Psoas muscle (tissue), 8 donors: ENCODE measurements around the gene STK36. TPM values are rescaled to one million over a fixed set of nuclear protein-coding genes. Genes with fewer than 3 reads are reported as not detected.

Experiments
- ATAC-seq, 4 donors: fragments of 200-7000 bp; cut with Tn5 transposase; one replicate each; pipeline ENCODE4 v1.9.1; 2020; ENCODE audit warnings: moderate library complexity in 3 of 4, mild to moderate bottlenecking in 2 of 4
- DNase-seq, 2 donors: peaks; one replicate each; pipeline ENCODE4 v3.0.0-alpha.2; 2020
- H3K27ac ChIP-seq: fragments of 200-600 bp; one replicate; pipeline ENCODE4 v1.8.0; 2022
- H3K27me3 ChIP-seq, 3 donors: fragments of 200-600 bp in 1 of 3; one replicate each; pipeline versions ENCODE4 v1.6.1 to v1.8.0; 2013 to 2022; ENCODE audit warnings: low read length in 2 of 3, mild to moderate bottlenecking in 2 of 3, moderate library complexity in 1 of 3; ENCODE audit not compliant: insufficient read depth in 3 of 3
- H3K36me3 ChIP-seq, 2 donors: fragments of 200-600 bp in 1 of 2; one replicate each; pipeline versions ENCODE4 v1.6.1 to v1.8.0; 2013 to 2022; ENCODE audit warnings: low read depth in 1 of 2, mild to moderate bottlenecking in 1 of 2, moderate library complexity in 1 of 2; ENCODE audit not compliant: insufficient read depth in 1 of 2
- H3K4me1 ChIP-seq: fragments of 200-600 bp; one replicate; pipeline ENCODE4 v1.8.0; 2022
- H3K4me3 ChIP-seq: fragments of 200-600 bp; one replicate; pipeline ENCODE4 v1.8.0; 2022; ENCODE audit warnings: mild to moderate bottlenecking
- H3K9me3 ChIP-seq: fragments of 200-600 bp; one replicate; pipeline ENCODE4 v1.8.0; 2022
- CTCF ChIP-seq: fragments of 200-600 bp; IDR thresholded peaks from one replicate; pipeline ENCODE4 v1.8.0; 2022; ENCODE audit warnings: antibody characterized with exemption
- WGBS, 3 donors: extraction: QIAGEN DNeasy Blood & Tissue Kit; methylation state at CpG; one replicate each; pipeline versions ENCODE4 v1.1.6 to v1.1.7; 2013; 5-methylcytosine and 5-hydroxymethylcytosine counted together
- intact Hi-C, 2 donors: fragments of 100-400 bp; cut with DNase I; formaldehyde crosslinking; loops; one replicate each; pipeline versions ENCODE4 v1.11.0 to v1.14.2; 2022
- polyA plus RNA-seq, 3 donors: library from polyadenylated mRNA; stranded (reverse); fragments of 200-250 nt; gene quantifications; one replicate each; pipeline ENCODE4 v1.2.3, GENCODE V29; 2013
- total RNA-seq, 4 donors: library from RNA; stranded (reverse); fragmentation: NEBNext Ultra II Directional in 2 of 4; extraction: Animal tissue kit (Norgen Biotek cat#: 25700) in 2 of 4; gene quantifications; one replicate each; pipeline versions ENCODE4 v1.2.1 to v1.2.4, GENCODE V29; 2021 to 2023
- donor health status: healthy with polysubstance abuse.
- donor health status: DM: no; HTN: no; CAD: no; lungs with moderate emphysema.
- donor health status: Bipolar disorder and iron deficiency.
- donor health status: healthy.
- donor health status: DM: yes; HTN: yes; CAD: no.
- donor health status: DM: no; HTN: no; CAD: no.
- donor health status: DM: no; HTN: no; CAD: no.
- donor health status: DM: yes; HTN: yes; CAD: no.

Gene STK36
- total and polyA plus RNA-seq, 7 donors, result 3.7 to 11.3 (median 7.3) TPM

- no peak overlapping the region for H3K4me3 ChIP-seq
- no peak for TF ChIP-seq CTCF
- H3K4me1 ChIP-seq, result peaks cover 12% of the 10 kb centered on the region
- no peak overlapping the region for H3K27ac ChIP-seq
- H3K27me3 ChIP-seq, result no peaks in the 10 kb centered on the region
- WGBS, 3 donors, result 97 to 100% (median 98%) methylated on average over 1 of the region's 1 CpG
- intact Hi-C loops, result no loop called here
- no peak for DNase-seq
- peaks cover 14 to 72% of the 10 kb centered on the region in 2 donors for H3K36me3 ChIP-seq
- H3K9me3 ChIP-seq, result no peaks in the 10 kb centered on the region
- ATAC-seq, result no peak
Measured at GRCh38 chr2:218746470-218746795, 74.5 kb downstream of the STK36 start.

- no peak for TF ChIP-seq CTCF
- H3K27ac ChIP-seq, result no peak overlapping the region
- ATAC-seq (no peak), DNase-seq (no peak)
- H3K36me3 ChIP-seq, result peaks cover 15 to 72% of the 10 kb centered on the region in 2 donors
- 94 to 96% (median 95%) methylated on average over 10 of the region's 10 CpGs for WGBS, 3 donors
- H3K4me3 ChIP-seq, result no peak overlapping the region
- no peaks in the 10 kb centered on the region for H3K27me3 ChIP-seq
- intact Hi-C loops, result no loop called here
- H3K9me3 ChIP-seq, result no peaks in the 10 kb centered on the region
- peaks cover 12% of the 10 kb centered on the region for H3K4me1 ChIP-seq
Measured at GRCh38 chr2:218746960-218747359, 75.1 kb downstream of the STK36 start.

- 93 to 94% (median 93%) methylated on average over 8 of the region's 8 CpGs for WGBS, 3 donors
- no peak overlapping the region for H3K4me3 ChIP-seq
- no peak for ATAC-seq
- DNase-seq, result no peak
- H3K27me3 ChIP-seq, result no peaks in the 10 kb centered on the region
- intact Hi-C loops, result no loop called here
- TF ChIP-seq CTCF, result no peak
- no peaks in the 10 kb centered on the region for H3K9me3 ChIP-seq
- peaks cover 19 to 88% of the 10 kb centered on the region in 2 donors for H3K36me3 ChIP-seq
- peaks cover 8% of the 10 kb centered on the region for H3K4me1 ChIP-seq
- no peak overlapping the region for H3K27ac ChIP-seq
Measured at GRCh38 chr2:218748741-218749441, 77.0 kb downstream of the STK36 start.

Other genes starting within 250 kb of the STK36 start
- 10 to 100 TPM in 1 of 4 donors, 1 to 10 TPM in 3; 5.9 to 10.0 (median 7.2) TPM for gene USP37, start 103.7 kb upstream of the STK36 start, total RNA-seq
- 1 to 10 TPM; 2.1 to 6.3 (median 3.4) TPM for gene USP37, start 103.7 kb upstream of the STK36 start, polyA plus RNA-seq
- 10 to 100 TPM; 15.9 to 22.9 (median 17.2) TPM for gene CNOT9, start 103.2 kb upstream of the STK36 start, total RNA-seq
- 10 to 100 TPM; 12.3 to 20.6 (median 20.1) TPM for gene CNOT9, start 103.2 kb upstream of the STK36 start, polyA plus RNA-seq
- gene PLCD4, start 64.2 kb upstream of the STK36 start, total RNA-seq, result 10 to 100 TPM; 20.3 to 85.2 (median 43.0) TPM
- gene PLCD4, start 64.2 kb upstream of the STK36 start, polyA plus RNA-seq, result 10 to 100 TPM in 2 of 3 donors, 1 to 10 TPM in 1; 1.4 to 39.7 (median 15.9) TPM
- 10 to 100 TPM; 12.0 to 33.5 (median 30.1) TPM for gene ZNF142, start 12.5 kb upstream of the STK36 start, total RNA-seq
- gene ZNF142, start 12.5 kb upstream of the STK36 start, polyA plus RNA-seq, result 10 to 100 TPM in 1 of 3 donors, 1 to 10 TPM in 2; 1.8 to 21.9 (median 6.9) TPM
- gene BCS1L, start 12.4 kb upstream of the STK36 start, total RNA-seq, result 10 to 100 TPM; 24.3 to 40.5 (median 26.8) TPM
- 10 to 100 TPM; 13.1 to 50.1 (median 31.4) TPM for gene BCS1L, start 12.4 kb upstream of the STK36 start, polyA plus RNA-seq
- 10 to 100 TPM; 14.5 to 30.3 (median 20.6) TPM for gene RNF25, start 84 bp upstream of the STK36 start, total RNA-seq
- 10 to 100 TPM; 22.6 to 32.0 (median 26.3) TPM for gene RNF25, start 84 bp upstream of the STK36 start, polyA plus RNA-seq
- 10 to 100 TPM; 10.9 to 14.5 (median 13.8) TPM for gene TTLL4, start 38.7 kb downstream of the STK36 start, total RNA-seq
- 10 to 100 TPM in 2 of 3 donors, 1 to 10 TPM in 1; 9.2 to 15.7 (median 14.0) TPM for gene TTLL4, start 38.7 kb downstream of the STK36 start, polyA plus RNA-seq
- gene CYP27A1, start 110.1 kb downstream of the STK36 start, total RNA-seq, result 10 to 100 TPM; 23.4 to 48.4 (median 45.9) TPM
- gene CYP27A1, start 110.1 kb downstream of the STK36 start, polyA plus RNA-seq, result 10 to 100 TPM in 2 of 3 donors, 1 to 10 TPM in 1; 9.3 to 32.0 (median 18.4) TPM
- 100 to 1,000 TPM in 1 of 4 donors, 10 to 100 TPM in 3; 22.0 to 187 (median 59.9) TPM for gene PRKAG3, start 159.7 kb downstream of the STK36 start, total RNA-seq
- 10 to 100 TPM in 2 of 3 donors, 1 to 10 TPM in 1; 9.2 to 60.2 (median 58.5) TPM for gene PRKAG3, start 159.7 kb downstream of the STK36 start, polyA plus RNA-seq
- 1 to 10 TPM in 1 of 4 donors, under 1 TPM in 3; 0.12 to 1.0 (median 0.48) TPM for gene WNT6, start 187.7 kb downstream of the STK36 start, total RNA-seq
- under 1 TPM; 0.05 to 0.20 (median 0.20) TPM for gene WNT6, start 187.7 kb downstream of the STK36 start, polyA plus RNA-seq
- gene WNT10A, start 208.8 kb downstream of the STK36 start, total RNA-seq, result not detected
- gene WNT10A, start 208.8 kb downstream of the STK36 start, polyA plus RNA-seq, result under 1 TPM in 2 of 3 donors, not detected in 1; 0.01 to 0.03 TPM